GM12875 (cell line): ENCODE results near the gene STAT2.

Experiments
- H3K4me3 ChIP-seq: one replicate; pipeline ENCODE4 v1.5.1; 2011; ENCODE audit warnings: low read depth, low read length, control low read depth
- TF ChIP-seq, protein P1 (sequence below): IDR thresholded peaks from 2 replicates; pipeline ENCODE4 v1.5.1; 2011; ENCODE audit warnings: low read depth, mild to moderate bottlenecking, control low read depth, inconsistent platforms, low read length, moderate library complexity, borderline replicate concordance; ENCODE audit not compliant: insufficient read depth

STAT2 gene

DNA sequence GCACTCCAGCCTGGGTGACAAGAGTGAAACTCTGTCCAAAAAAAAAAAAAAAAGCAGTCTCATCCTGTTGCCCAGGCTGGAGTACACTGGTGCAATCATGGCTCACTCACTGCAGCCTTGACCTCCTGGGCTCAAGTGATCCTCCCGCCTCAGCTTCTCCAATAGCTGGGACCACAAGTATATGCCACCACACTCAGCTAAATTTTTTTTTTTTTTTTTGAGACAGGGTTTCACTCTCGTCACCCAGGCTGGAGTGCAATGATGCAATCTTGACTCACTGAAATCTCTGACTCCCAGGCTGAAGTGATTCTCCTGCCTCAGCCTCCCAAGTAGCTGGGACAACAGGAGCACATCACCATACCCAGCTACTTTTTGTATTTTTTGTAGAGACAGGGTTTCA, 38.9 kb downstream of the STAT2 start:
- TF ChIP-seq, protein P1, sequence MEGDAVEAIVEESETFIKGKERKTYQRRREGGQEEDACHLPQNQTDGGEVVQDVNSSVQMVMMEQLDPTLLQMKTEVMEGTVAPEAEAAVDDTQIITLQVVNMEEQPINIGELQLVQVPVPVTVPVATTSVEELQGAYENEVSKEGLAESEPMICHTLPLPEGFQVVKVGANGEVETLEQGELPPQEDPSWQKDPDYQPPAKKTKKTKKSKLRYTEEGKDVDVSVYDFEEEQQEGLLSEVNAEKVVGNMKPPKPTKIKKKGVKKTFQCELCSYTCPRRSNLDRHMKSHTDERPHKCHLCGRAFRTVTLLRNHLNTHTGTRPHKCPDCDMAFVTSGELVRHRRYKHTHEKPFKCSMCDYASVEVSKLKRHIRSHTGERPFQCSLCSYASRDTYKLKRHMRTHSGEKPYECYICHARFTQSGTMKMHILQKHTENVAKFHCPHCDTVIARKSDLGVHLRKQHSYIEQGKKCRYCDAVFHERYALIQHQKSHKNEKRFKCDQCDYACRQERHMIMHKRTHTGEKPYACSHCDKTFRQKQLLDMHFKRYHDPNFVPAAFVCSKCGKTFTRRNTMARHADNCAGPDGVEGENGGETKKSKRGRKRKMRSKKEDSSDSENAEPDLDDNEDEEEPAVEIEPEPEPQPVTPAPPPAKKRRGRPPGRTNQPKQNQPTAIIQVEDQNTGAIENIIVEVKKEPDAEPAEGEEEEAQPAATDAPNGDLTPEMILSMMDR, result no peak
- no peak overlapping the region for H3K4me3 ChIP-seq

DNA sequence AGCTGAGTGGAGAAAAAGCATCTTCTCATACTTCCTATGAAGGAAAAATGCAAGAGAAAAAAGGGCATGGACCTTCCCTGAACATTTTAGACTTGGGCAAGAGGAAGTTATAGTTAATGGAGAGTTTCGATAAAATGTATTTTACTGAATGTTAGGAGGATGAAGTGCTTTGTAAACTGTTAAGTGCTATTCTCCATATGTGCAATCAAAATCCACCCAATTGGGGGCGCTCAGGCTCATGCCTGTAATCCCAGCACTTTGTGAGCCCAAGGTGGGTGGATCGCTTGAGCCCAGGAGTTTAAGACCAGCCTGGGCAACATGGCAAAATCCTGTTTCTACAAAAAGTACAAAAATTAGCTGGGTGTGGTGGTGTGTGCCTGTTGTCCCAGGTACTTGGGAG, 42.2 kb downstream of the STAT2 start:
- TF ChIP-seq, protein P1, result no peak

DNA sequence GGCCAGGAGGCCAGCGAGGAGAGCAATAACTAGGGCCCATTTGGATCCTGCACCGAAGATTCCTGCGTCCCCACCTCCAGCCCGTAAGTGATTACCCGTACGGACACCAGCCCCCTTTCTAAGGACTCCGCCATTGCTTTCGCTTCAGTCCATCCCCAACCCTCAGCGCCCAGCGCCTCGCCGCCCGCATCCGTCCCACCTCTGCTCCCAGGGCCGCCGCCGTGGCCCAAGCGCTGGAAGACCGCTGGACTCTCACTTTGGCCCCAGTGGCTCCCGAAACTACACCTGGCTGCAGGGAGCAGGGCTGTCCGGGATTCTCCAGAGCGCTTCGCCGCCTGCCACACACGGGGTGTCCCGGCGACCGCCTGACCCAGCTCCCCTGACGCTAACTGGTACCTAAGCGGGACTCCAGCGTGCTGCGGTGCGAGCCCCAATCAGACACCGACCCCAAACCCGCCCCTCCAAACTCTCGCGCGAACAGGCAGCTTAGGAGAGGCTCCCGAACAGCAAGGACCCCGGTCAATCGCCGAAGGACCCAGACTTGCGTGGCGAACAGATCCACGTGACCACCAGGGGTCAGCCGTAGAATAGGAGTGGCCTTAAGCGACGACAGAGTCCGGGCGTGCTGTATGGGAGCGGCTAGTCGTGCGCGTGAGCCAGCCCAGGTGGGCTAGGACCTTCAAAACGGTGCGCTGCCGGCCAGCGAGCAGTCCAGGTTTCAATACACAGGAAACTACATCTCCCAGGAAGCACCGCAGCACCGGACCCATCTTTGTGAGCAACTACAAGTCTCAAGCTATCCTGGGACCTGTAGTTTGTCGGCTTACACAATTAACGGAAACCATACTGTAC, 44.1 kb downstream of the STAT2 start, which contains the start of gene CNPY2:
CNPY2 (minus strand) TSS at position 367 of the 852 bp plus-strand sequence. CDS start 771 bp downstream, outside the sequence.
- H3K4me3 ChIP-seq, result peak within 1 kb of the TSS; percentile 92
- TF ChIP-seq, protein P1, result 0 out of 2 replicates have a peak, but pooled peaks have one; percentile 17

More for the DNA sequence above, 42.2 kb downstream of the STAT2 start:
- H3K4me3 ChIP-seq, result no peak overlapping the region

DNA sequence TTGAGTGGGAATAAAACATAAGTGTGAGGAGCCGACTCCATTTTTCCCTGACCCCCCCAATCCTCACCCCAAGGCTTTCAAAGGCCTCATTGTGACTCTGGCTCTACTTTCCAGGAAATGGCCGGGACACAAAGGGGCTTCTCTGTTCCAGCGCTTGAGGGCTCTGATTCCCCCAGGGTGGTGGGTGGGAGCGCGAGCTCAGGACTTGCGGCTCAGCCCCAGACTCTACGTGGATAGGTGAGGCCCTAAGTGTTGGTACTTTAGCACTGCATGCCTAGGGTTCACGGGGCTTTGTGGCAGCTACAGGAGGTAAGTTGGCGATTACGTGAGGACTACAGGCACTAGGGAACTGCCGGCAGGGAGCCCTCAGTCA, 44.7 kb downstream of the STAT2 start:
- TF ChIP-seq, protein P1, result no peak
- H3K4me3 ChIP-seq, result peak overlapping the region; percentile 92

DNA sequence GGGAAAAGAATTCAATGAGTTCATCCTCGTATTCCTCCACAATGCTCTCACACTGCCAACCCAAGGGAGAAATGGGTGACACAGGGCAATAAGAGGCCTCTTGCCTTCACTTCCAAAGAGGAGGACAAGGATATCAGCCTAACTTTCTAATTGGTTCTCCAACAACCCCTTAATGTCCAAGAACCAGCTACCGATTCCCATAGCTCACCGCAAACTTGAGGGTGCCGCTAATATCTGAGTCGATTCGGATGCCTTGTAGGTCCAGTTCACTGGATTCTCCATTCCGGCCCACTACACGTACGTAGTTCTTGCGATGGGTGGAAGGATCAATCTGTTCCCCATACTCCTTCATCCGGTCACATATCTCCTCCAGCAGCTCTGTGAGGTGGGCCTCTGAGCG, 48.9 kb downstream of the STAT2 start:
- no peak overlapping the region for H3K4me3 ChIP-seq
- TF ChIP-seq, protein P1, result no peak

DNA sequence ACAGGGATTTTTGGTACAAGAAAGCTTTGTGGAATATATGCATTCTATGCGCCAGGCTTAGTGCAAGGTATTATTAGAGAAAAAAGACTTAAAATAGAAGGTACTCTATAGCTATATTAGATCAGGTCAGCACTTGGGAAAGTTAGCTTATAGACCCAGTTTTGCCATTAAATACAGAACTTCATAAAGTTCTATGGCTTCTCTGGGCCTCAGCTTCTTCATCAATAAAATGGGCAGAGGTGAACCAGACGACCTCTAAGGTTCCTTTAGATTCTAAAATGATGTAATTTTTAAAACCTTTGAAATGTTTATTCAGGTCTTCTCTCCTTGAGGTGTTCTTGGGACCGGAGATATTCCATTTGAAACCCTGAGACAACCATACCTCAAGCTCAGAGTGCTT, 51.2 kb downstream of the STAT2 start:
- no peak overlapping the region for H3K4me3 ChIP-seq
- TF ChIP-seq, protein P1, result no peak
